Bronchial epithelial cell (primary cell): ENCODE measurements around the gene METAP1D. TPM values are rescaled to one million over a fixed set of nuclear protein-coding genes. Genes with fewer than 3 reads are reported as not detected.
A peak's percentile ranks its signal among the peaks of the same experiment; 100 is the strongest.

Source experiments
- DNase-seq: peaks from one replicate; pipeline ENCODE4 v3.0.0-alpha.2; 2010; ENCODE audit warnings: low read depth
- FAIRE-seq: peaks from 2 replicates; lab custom pipeline; 2011; peaks lifted over from hg19 to GRCh38; lab: Jason Lieb, UNC
- H3K27me3 ChIP-seq: 2 replicates; pipeline ENCODE4 v1.5.1; 2011; ENCODE audit warnings: low read length; ENCODE audit not compliant: control insufficient read depth, insufficient read depth
- H3K36me3 ChIP-seq: 2 replicates; pipeline ENCODE4 v1.5.1; 2011; ENCODE audit warnings: low read length; ENCODE audit not compliant: control insufficient read depth, insufficient read depth
- H3K4me3 ChIP-seq: 2 replicates; pipeline ENCODE4 v1.5.1; 2011; ENCODE audit warnings: mild to moderate bottlenecking, low read depth, low read length, control low read depth
- CTCF ChIP-seq: IDR thresholded peaks from 2 replicates; pipeline ENCODE4 v1.5.1; 2011; ENCODE audit warnings: mild to moderate bottlenecking, moderate library complexity, low read length, control low read depth, inconsistent platforms; ENCODE audit not compliant: insufficient read depth, severe bottlenecking
- total RNA-seq: library from RNA; depleted of rRNA; stranded (reverse); fragments of >200 nt; gene quantifications from 2 replicates; pipeline ENCODE4 v1.2.1, GENCODE V29; 2014

The METAP1D gene
- total RNA-seq, 1 donor from 2014 or later: 2.6 TPM

DNA sequence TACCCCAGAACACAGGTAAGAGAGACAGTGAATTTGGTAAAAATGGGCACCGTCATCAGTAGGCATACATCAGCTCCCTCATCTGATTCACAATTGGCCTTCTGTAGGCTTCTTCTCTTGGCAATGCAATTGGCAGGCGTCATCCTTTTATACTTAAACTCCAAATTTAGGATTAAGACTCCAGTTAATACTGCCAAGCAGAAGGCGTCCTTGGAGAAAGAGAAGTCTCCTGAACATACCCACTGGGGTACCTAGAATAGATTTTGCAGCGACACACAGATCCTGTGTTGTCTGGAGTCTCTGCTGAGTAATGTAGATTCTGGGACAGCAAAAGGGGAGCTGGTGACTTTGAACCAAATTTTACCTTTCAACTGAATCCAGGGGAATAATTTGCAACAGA lies 592 bp upstream of the METAP1D start:
- FAIRE-seq (no peak), DNase-seq (no peak)
- no peak for TF ChIP-seq CTCF
- Histone ChIP-seq H3K27me3 (no peaks in the 10 kb centered on the region), H3K4me3 (peak overlapping the region; percentile 87), H3K36me3 (no peaks in the 10 kb centered on the region)

- peak overlapping the region; percentile 87 for H3K4me3 ChIP-seq
- FAIRE-seq: no peak
Measured at GRCh38 chr2:172000696-172001361, 1.1 kb downstream of the METAP1D start.

DNA sequence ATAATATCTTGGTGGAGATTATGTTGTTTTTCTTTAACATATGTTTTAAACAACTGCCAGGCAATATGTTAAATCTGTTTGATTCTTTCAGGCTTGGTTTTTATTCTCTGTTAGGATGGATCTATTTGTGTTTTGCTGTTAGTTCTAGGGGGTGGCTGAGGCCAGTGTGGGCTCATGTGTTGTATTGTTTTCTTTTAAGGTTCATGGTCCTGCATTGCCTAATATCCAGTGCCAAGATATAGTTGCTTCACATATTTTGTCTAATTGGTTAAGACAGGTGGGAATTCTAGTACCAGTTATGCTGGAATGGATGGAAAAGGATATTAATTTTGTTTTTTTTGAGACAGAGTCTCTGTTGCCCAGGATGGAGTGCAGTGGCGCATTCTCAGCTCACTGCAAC lies 7.6 kb downstream of the METAP1D start:
- no peak for TF ChIP-seq CTCF
- no peak overlapping the region for H3K4me3 ChIP-seq
- DNase-seq (no peak), FAIRE-seq (no peak)
- no peaks in the 10 kb centered on the region for H3K27me3 ChIP-seq
- H3K36me3 ChIP-seq: no peaks in the 10 kb centered on the region

More at GRCh38 chr2:172000696-172001361, 1.1 kb downstream of the METAP1D start:
- Histone ChIP-seq H3K36me3 (no peaks in the 10 kb centered on the region), H3K27me3 (no peaks in the 10 kb centered on the region)
- no peak for TF ChIP-seq CTCF
- no peak for DNase-seq

DNA sequence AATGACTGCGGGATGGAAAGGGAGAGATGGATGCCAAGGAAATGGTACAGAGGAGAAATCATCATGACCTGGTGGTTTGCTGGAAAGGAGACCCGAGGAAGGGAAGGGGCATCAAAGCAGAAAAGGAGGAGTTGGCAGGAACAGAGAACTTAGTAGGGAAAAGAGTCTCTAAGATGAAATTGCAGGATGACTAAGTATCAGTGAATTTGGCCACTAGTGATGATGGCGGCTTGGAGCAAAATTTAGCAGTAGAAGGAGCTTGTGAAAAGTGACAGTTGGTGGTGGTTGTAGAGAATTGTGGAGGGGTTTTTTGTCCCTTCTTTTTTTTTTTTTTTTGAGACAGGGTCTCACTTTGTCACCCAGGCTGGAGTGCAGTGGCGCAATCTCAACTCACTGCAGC lies 10.1 kb downstream of the METAP1D start:
- FAIRE-seq (no peak), DNase-seq (no peak)
- no peak for TF ChIP-seq CTCF
- no peaks in the 10 kb centered on the region for H3K27me3 ChIP-seq
- no peaks in the 10 kb centered on the region for H3K36me3 ChIP-seq
- no peak overlapping the region for H3K4me3 ChIP-seq

DNA sequence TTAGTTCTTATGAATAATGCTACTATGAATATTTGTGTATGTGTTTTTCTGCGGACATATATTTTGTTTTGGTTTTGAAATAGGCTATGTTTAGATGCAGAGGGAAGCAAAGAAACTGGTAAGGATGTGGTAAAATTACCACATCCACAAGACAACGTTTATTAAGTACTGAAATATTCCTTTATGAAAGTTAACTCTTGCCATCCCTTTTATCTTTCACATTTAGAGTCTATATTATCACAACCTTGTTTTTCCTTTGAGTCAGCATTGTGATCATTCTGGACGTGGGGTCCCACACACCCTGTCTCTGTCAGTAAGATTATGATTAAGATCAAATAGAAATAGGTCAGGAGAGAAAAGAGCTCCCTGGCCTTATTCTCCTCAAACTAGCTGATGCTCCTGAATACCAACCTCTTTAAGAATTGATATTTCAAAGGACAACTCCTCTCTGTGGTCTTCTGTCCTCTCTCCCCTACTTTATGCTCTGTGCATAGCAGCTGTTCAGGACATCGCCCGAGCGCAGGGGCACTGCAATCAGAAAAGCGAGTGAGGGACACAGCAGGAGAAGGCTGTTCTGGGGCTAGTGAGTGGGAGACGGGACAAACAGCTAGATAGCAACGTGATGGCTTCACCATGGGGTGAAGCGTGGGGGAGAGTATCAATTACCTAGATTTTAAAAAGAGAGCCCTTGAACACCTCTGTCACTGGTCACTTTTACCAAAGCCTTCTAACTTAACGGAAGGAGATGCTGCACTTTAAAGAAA lies 12.2 kb downstream of the METAP1D start:
- Histone ChIP-seq H3K36me3 (no peaks in the 10 kb centered on the region), H3K4me3 (no peak overlapping the region), H3K27me3 (no peaks in the 10 kb centered on the region)
- FAIRE-seq (no peak), DNase-seq (no peak)
- TF ChIP-seq CTCF: no peak
